Activated CD4-positive, alpha-beta T cell treated with anti-CD3 and anti-CD28 coated beads, Interleukin-2, amount 50 U/mL, for 16 hours (primary cell): ENCODE data around the gene CRIP1.

Source experiments
- DNase-seq: peaks from one replicate; pipeline ENCODE4 v3.0.0-alpha.2; 2020

Gene CRIP1

DNA sequence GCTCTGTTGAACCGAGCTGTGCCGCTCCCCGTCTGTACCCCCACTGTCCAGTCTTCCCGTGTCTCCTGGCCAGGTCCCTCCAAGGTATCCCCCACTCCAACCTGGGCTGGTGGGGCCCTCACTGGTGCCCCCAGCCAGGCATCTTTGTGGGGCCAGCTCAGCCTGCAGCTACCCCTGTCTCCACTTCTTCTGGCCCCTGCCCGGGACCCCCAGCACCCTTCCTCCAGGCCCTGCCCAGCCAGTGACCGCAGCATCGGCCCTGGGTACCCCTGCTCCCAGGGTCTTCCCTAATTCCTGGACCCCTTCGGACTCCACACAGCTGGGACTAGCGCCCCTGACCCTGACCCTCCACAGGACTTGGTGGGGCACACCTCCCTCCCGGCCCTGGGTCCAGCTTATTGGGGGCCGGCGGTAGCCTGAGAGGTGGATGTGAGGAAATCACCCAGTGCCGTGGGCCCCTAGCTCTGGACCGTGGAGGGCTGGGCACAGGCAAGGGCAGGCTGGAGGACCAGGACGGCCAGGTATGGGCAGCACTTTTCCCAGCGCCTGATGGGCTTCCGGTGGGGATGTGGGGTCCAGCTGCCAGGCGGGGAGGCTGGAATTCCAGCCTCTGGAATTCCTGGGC, 4.1 kb upstream of the CRIP1 start:
- DNase-seq, result no peak

DNA sequence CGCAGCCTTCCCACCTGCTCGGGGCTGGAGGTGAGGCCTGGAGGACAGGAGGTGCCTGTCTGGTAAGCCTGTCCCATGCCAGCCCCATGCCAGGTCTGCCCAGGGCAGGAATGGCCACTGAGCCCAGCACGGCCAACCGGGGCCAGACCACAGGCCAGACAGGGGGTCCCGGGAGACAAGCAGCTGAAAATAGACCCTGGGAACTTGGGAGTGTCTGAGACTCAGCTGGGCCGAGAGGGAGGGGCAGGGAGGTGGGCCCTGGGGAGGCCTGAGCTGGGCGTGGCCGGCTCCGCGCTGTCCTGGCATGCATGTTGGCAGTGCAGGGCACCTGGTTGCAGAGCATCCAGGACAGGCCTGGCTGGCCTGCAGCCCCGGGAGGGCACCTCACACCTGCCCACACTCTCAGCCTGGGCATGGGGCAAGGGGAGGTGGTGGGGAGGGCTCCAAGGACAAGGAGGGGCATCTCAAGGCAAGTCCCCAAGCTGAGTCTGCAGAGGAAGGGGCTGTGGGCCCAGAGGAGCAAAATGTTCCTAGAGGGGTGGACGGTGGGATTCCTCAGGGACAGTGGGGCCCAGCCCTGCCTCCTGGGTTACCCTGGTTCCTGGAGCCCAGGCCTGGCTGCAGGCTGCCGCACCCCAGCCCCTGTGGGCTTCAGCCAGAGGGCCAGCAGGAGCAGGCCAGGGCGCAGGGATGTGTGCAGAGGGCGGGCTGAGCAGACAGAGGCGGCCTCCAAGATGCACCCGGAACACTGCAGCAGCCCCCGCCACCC, 3.2 kb upstream of the CRIP1 start:
- DNase-seq, result no peak

DNA sequence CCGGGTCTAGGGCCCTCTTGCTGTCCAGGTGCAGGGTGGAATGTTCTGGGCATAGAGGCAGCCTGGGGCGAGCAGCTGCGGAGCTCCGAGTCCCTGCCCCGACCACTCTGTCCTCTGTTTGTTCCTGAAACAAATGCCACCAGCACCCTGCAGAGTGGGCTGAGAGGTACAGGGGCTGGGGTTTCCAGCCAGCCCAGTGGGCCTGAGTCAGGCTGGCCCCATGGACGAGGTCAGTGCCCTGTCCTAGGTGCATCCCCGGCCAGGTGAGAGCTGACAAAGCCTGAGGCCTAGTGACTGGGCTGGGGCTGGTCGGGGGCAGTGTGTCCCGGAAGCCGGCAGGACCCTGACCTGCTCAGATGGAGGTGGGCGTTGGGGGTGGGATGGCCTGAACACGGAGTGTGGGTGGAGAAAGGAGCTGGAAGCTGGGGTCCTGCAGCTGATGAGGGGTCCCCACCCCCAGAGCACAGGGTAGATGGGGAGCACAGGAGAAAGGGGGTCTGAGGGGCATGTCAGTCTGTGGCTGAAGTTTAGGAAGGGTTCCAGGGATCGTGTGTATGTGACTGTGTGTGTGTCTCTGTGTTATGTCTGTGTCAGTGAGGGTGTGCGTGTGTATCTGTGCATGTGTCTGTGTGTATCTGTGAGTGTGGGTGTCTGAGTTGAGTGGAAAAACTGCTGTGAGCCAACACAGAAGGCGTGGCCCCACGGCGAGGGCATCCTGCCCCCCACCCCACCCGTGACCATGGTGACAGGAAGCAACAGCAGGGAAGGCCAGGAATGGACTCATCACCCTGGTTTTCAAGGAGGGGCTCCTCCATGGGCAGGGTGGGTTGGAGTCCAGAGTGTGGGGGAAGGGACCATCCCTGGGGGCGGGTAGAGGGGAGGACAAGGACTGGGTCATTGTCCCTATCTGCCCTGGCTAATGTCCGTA, 2.4 kb upstream of the CRIP1 start:
- no peak for DNase-seq

DNA sequence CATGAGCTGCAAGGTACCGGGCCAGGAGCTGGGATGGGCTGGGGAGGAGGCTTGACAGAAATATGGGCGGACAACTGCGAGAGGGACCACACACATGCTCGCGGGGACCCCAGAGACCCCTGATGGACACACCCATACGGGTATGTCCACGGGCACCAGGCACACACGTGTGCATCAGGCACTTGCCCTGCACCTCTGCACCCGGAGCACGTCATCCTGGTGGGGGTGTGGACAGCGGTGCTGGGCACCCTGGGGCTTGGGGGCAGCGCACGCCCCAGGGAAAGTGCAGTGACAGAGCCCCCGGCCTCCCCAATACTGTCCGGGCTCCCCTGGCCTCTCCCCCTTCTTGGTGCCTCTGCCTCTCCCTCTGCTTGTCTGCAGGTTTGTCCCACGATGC, 1.7 kb upstream of the CRIP1 start:
- no peak for DNase-seq

GRCh38 chr14:105485739-105486162, 935 bp upstream of the CRIP1 start:
- DNase-seq, result peak; percentile 56

- peak; percentile 63 for DNase-seq
These were observed 325 bp downstream of the CRIP1 start for GRCh38 chr14:105486974-105487448.

DNA sequence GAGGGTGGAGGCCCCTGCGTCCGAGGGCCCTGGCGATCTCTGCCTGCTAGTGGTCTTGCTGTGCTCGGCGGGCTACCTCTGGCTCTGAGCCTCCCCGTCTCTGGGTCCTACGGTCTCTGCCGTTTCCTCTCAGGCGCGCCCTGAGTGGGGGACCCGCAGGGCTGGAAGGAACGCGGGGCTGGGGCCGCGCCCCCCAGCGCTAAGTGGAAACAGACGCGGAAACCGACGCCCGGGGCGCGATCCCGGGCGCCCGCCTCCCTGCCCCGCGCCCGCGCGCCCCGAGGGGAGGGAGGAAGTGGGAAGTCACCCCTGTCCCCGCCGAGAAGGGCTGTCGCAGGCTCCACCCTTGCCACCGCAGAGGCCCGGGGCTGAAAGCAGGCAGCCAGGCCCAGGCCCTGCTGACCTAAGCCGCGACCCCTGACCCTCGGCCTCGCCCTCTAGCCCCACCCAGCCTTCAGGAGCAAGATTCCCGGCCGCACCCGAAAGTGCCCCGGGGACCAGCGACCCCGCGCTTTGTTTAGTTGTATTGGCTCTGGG, 831 bp downstream of the CRIP1 start:
- peak; percentile 66 for DNase-seq

DNA sequence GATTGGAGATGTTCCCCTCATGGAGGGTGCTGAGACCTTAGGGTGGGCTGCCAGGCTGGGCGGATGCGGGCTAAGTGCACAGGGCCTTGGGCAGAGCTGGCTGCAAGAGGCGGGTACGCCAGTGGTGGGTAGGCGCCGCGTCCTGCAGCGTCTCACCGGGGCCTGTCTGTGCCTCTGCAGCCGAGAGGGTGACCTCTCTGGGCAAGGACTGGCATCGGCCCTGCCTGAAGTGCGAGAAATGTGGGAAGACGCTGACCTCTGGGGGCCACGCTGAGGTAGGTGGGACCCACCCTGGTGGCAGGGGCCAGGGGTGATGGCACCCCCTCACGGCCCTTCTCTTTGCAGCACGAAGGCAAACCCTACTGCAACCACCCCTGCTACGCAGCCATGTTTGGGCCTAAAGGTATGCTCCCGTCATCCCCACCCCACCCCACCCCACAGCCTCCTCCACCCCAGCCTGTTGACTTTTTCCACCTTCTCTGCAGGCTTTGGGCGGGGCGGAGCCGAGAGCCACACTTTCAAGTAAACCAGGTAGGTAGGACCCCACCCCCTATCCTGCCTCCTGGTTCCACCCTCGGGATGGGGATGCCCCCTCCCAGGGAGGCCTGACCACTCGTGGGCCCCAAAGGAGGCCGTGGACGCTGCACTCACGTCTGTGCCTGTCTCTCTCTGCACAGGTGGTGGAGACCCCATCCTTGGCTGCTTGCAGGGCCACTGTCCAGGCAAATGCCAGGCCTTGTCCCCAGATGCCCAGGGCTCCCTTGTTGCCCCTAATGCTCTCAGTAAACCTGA, 1.5 kb downstream of the CRIP1 start:
- DNase-seq, result peak; percentile 21

- DNase-seq, result no peak
These were observed 2.3 kb downstream of the CRIP1 start for GRCh38 chr14:105488781-105489541.

DNA sequence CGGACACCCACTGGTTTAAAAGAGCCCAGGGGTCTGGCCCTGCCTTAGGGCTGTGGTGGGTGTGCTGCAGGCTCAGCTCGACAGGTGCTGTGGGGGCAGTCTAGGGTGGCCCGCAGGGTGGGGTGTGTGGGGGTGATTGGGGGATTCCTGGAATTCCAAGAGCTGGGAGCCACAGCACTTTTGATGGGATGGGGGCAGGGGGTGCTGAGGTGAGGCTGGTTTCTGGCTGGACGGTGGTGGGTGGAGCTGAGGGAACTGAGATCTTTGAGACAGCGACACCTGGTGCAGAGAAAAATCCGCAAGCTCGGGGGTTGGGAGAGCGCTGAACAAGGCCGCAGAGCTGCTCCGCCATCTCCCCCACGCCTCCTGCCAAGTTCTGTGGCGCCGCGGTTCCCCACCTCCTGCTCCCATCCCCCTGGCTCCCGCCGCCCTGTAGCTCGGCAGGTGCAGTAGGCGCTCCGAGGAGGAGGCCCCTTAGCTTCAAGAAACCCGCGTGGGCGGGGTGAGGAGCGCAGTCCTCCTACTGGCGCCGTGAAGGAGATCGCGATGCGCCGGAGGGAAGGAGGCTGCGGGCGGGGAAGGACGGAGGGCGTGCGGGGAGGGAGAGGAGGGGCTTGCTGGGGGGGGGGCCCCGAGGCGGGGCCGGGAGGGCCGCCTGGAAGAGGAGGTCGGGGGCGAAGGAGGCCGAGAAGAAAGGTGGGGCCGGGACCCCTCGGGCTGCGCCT, 3.0 kb downstream of the CRIP1 start:
- DNase-seq, result peak; percentile 88

DNA sequence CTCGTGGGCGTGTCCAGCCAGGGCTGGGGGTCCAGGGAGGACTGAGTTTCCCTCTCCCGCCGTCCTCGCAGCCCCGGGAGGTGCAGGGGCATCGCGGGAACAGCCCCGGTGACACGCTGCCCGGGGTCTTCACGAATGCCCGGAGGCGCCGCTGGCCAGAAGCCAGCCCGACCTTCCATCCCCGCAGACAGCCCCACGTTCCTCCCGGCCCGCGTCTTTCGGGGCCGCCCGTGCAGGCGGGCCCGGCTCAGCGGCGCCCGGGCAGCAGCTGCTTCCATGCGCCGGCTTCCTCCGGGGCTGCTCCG, 3.5 kb downstream of the CRIP1 start:
- no peak for DNase-seq

- DNase-seq, result peak; percentile 100
These were observed 4.1 kb downstream of the CRIP1 start, which contains the start of gene TEDC1 for GRCh38 chr14:105490572-105491365. Gene TEDC1, plus strand, starts transcription at chr14:105491246. Its CDS starts 130 bp downstream, at chr14:105491376.

- peak; percentile 95 for DNase-seq
These were observed 4.8 kb downstream of the CRIP1 start for GRCh38 chr14:105491366-105491973.

DNA sequence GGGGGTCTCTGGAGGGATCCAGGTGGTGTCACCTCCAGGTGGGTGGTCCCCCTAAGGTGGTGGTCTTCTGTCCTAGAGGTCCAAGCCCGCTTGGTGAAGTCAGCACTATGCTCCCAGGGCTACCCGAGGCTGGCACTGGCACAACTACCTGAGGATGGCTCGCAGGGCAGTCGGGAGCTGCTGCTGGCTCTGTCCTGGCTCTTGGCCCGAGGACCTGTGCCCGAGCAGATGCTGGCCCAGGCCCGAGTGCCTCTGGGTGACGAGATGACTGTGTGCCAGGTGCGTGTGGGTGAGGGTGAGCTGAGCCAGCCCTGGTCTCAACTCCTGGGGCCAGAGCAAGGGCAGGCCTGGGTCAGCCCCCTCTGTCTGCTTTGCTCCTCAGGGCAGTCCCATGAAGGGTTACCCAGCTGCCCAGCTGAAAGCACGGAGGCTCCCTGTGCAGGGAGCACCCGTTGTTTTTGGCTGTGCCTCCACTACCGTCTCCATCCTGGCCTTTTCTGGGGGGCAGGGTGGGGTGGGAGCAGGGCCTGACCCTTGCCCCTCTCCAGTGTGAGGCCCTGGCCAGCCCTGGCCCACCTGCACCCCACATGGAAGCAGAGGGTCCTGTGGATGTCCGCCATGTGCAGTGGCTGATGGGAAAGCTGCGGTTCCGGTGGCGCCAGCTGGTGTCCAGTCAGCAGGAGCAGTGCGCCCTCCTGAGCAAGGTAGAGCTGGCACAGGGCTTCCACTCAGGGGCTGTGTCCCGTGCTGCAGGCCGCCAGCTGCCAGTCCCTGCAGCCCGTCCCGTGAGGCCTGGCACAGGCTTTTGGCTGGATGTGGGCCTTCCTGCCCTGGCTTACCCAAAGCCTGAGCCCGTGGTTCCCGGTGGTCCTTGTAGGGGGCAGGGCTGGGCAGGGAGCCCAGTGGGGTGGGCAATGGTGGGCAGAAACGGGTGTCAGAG, 5.6 kb downstream of the CRIP1 start:
- no peak for DNase-seq

DNA sequence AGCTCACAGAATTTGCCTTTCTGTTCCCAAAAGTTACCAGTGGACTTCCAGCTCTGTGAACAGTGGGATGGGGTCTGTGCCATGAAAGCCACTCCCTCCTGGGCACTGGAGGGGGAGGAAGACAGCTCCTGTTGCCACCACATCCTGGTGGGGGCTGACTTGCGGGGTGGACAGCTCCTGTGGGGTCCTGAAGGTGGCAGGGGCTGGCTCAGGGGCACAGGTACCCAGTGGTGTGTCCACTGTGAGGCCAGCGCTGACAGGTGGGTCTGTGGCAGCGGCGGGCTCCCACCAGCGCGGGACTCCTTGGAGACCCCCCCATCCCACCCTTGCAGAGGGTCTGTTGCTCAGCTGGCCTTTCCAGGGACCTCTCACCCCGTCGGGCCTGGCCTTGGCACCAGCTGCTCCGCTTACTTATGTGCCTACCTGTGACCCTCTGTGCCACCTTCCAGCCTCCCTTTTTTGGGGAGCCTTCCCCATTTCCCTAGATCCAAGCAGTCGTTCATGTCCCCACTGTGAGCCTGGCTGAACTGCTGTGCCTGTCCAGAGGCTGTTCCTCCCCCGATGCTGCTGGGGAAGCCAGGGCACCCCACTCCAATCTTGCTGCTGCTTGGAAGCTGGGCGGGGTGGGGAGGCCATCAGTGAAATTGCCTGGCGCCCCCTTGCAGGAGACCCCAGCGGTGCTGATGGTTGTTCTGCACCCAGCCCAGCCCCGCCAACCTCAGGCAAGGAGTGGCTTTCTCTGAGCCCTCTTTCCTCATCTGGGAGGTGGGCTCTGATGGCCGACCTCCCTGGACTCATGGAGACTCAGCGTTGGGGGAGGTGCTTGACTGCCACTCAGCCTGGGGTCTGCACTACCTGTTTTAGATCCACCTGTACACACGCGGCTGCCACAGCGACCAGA, 6.5 kb downstream of the CRIP1 start:
- no peak for DNase-seq

- no peak for DNase-seq
These were observed 7.4 kb downstream of the CRIP1 start for GRCh38 chr14:105493921-105494605.

DNA sequence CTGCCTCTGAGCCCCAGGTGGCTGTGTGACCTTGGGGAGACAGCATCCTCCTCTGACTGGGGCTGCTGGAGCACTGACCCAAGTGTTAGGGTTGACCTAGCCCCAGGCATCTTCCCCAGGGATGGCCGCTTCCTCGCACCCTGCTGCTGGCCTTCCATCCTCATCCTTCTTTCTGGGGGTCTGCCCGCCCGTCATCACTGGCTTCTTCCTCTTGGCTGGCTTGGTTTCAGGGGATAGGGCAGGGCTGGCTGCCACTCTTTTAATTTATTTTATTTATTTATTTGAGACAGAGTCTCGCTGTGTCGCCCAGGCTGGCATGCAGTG, 7.9 kb downstream of the CRIP1 start:
- DNase-seq, result no peak
